ENCODE data around the gene TMEM161B. TPM values are rescaled to one million over a fixed set of nuclear protein-coding genes. Genes with fewer than 3 reads are reported as not detected.
"Not testable (repeated sequence)": the region's sequence is repeated elsewhere in the genome, so short reads cannot be mapped to it uniquely, and the experiment has no call there.

Gene TMEM161B
- total and polyA plus RNA-seq, 2 donors from 2014 or later = 8.9 to 21.1 TPM

- H3K27ac ChIP-seq (ENCODE audit: low read depth in 2 of 2, low read length in 2 of 2) = no peak overlapping the region
- H3K9ac ChIP-seq (ENCODE audit: low read length in 3 of 3) = no peak overlapping the region
- H3K4me1 ChIP-seq (ENCODE audit: control insufficient read depth in 2 of 3, insufficient read depth in 2 of 3, low read depth in 1 of 3, low read length in 3 of 3) = no peaks in the 10 kb centered on the region
- peaks cover 0 to 7% (median 0%) of the 10 kb centered on the region in 3 donors for H3K9me3 ChIP-seq (ENCODE audit: control insufficient read depth in 2 of 3, insufficient read depth in 1 of 3, low read length in 3 of 3)
- H3K36me3 ChIP-seq (ENCODE audit: control insufficient read depth in 2 of 3, insufficient read depth in 3 of 3, low read length in 3 of 3) = no peaks in the 10 kb centered on the region
- intact Hi-C loops (cut with DNase I) = no loop called here
- TF ChIP-seq, protein P1, sequence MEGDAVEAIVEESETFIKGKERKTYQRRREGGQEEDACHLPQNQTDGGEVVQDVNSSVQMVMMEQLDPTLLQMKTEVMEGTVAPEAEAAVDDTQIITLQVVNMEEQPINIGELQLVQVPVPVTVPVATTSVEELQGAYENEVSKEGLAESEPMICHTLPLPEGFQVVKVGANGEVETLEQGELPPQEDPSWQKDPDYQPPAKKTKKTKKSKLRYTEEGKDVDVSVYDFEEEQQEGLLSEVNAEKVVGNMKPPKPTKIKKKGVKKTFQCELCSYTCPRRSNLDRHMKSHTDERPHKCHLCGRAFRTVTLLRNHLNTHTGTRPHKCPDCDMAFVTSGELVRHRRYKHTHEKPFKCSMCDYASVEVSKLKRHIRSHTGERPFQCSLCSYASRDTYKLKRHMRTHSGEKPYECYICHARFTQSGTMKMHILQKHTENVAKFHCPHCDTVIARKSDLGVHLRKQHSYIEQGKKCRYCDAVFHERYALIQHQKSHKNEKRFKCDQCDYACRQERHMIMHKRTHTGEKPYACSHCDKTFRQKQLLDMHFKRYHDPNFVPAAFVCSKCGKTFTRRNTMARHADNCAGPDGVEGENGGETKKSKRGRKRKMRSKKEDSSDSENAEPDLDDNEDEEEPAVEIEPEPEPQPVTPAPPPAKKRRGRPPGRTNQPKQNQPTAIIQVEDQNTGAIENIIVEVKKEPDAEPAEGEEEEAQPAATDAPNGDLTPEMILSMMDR (IDR thresholded peaks at IDR 0.05; ENCODE audit: borderline replicate concordance, extremely low read depth, insufficient read depth) = no peak
- no peak for DNase-seq
- H3K4me3 ChIP-seq (ENCODE audit: low read length in 3 of 3) = no peak overlapping the region
- FAIRE-seq = no peak
- H3K27me3 ChIP-seq (ENCODE audit: control insufficient read depth, insufficient read depth, low read length) = no peaks in the 10 kb centered on the region
These were observed 85.4 kb downstream of the TMEM161B start for GRCh38 chr5:88183255-88183654.

DNA sequence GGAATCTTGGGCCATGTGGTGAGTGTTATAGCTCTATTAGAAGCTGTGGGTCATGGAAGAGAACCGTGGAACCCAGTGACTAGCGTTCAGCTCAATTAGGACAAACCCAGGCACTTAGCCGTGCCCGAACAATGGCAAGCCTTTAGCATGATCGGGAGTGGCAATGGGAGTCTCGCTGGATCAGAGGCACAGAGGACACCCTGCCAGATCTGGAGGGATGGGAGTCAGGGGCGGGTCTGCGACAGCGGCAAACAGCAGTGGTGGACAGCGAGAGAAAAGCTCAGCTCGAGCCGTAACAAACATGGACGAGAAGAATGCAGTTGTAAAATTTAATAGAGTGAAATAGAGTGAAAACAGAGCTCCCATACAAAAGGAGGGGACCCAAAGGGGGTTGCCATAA is 91.2 kb downstream of the TMEM161B start:
- H3K36me3 ChIP-seq (ENCODE audit: control insufficient read depth in 2 of 3, insufficient read depth in 3 of 3, low read length in 3 of 3); H3K27ac ChIP-seq (ENCODE audit: low read depth in 2 of 2, low read length in 2 of 2); intact Hi-C loops (cut with DNase I); H3K9me3 ChIP-seq (ENCODE audit: control insufficient read depth in 2 of 3, insufficient read depth in 1 of 3, low read length in 3 of 3); DNase-seq; H3K4me1 ChIP-seq (ENCODE audit: control insufficient read depth in 2 of 3, insufficient read depth in 2 of 3, low read depth in 1 of 3, low read length in 3 of 3); H3K9ac ChIP-seq (ENCODE audit: low read length in 3 of 3); H3K4me3 ChIP-seq (ENCODE audit: low read length in 3 of 3); H3K27me3 ChIP-seq (ENCODE audit: control insufficient read depth, insufficient read depth, low read length); FAIRE-seq: not testable (repeated sequence)

GRCh38 chr5:88172847-88173758 is 95.5 kb downstream of the TMEM161B start:
- Histone ChIP-seq H3K4me3 (ENCODE audit: low read length in 3 of 3) (no peak overlapping the region), H3K27ac (ENCODE audit: low read depth in 2 of 2, low read length in 2 of 2) (no peak overlapping the region), H3K4me1 (ENCODE audit: control insufficient read depth in 2 of 3, insufficient read depth in 2 of 3, low read depth in 1 of 3, low read length in 3 of 3) (no peaks in the 10 kb centered on the region), H3K9ac (ENCODE audit: low read length in 3 of 3) (no peak overlapping the region), H3K27me3 (ENCODE audit: control insufficient read depth, insufficient read depth, low read length) (no peaks in the 10 kb centered on the region), H3K36me3 (ENCODE audit: control insufficient read depth in 2 of 3, insufficient read depth in 3 of 3, low read length in 3 of 3) (no peaks in the 10 kb centered on the region), H3K9me3 (ENCODE audit: control insufficient read depth in 2 of 3, insufficient read depth in 1 of 3, low read length in 3 of 3) (no peaks in the 10 kb centered on the region)
- intact Hi-C loops (cut with DNase I) = no loop called here
- TF ChIP-seq, protein P1 (IDR thresholded peaks at IDR 0.05; ENCODE audit: borderline replicate concordance, extremely low read depth, insufficient read depth) = no peak
- FAIRE-seq (no peak), DNase-seq (no peak)

- Histone ChIP-seq H3K9me3 (ENCODE audit: control insufficient read depth in 2 of 3, insufficient read depth in 1 of 3, low read length in 3 of 3) (no peaks in the 10 kb centered on the region), H3K9ac (ENCODE audit: low read length in 3 of 3) (no peak overlapping the region), H3K4me1 (ENCODE audit: control insufficient read depth in 2 of 3, insufficient read depth in 2 of 3, low read depth in 1 of 3, low read length in 3 of 3) (no peaks in the 10 kb centered on the region), H3K27ac (ENCODE audit: low read depth in 2 of 2, low read length in 2 of 2) (no peak overlapping the region), H3K27me3 (ENCODE audit: control insufficient read depth, insufficient read depth, low read length) (no peaks in the 10 kb centered on the region), H3K36me3 (ENCODE audit: control insufficient read depth in 2 of 3, insufficient read depth in 3 of 3, low read length in 3 of 3) (no peaks in the 10 kb centered on the region), H3K4me3 (ENCODE audit: low read length in 3 of 3) (no peak overlapping the region)
- intact Hi-C loops (cut with DNase I) = no loop called here
- TF ChIP-seq, protein P1 (IDR thresholded peaks at IDR 0.05; ENCODE audit: borderline replicate concordance, extremely low read depth, insufficient read depth) = no peak
- DNase-seq (no peak), FAIRE-seq (no peak)
These were observed 109.1 kb downstream of the TMEM161B start for GRCh38 chr5:88159591-88159990.
